K562 (cell line): ENCODE results near the gene P3H1. TPM values are rescaled to one million over a fixed set of nuclear protein-coding genes. Genes with fewer than 3 reads are reported as not detected.

ENCODE experiments used
- ATAC-seq: fragments of 200-7000 bp; cut with Tn5 transposase; 3 replicates; pipeline ENCODE4 v1.9.1; 2020; ENCODE audit warnings: moderate library complexity
- BruUV-seq: library from RNA; stranded (reverse); fragments of 400-500 nt; replicated peaks from 2 replicates; lab custom pipeline; 2021; lab: Mats Ljungman, UMichigan
- CTCF ChIA-PET: fragments of 300-600 bp; formaldehyde crosslinking; extraction: SDS; loops from one replicate; lab custom pipeline; 2021; ENCODE audit warnings: low intra/inter-chr PET ratio; lab: Yijun Ruan, JAX
- POLR2A ChIA-PET: fragments of 300-600, 350-650 bp; sonication (Branson Sonifier 250); formaldehyde crosslinking; extraction: SDS; loops from one replicate; lab custom pipeline; 2021; ENCODE audit warnings: antibody characterized with exemption, inconsistent platforms; lab: Yijun Ruan, JAX
- DNase-seq, 4 experiments: peaks; one replicate each; pipeline versions ENCODE4 v3.0.0 to v3.0.0-alpha.2; 2011 to 2018; ENCODE audit warnings: low spot score in 3 of 4, mixed read lengths in 3 of 4; ENCODE audit errors: extremely low read depth in 1 of 4
- FAIRE-seq: peaks from 2 replicates; lab custom pipeline; 2011; peaks lifted over from hg19 to GRCh38; lab: Jason Lieb, UNC
- H2AFZ ChIP-seq: 2 replicates; pipeline ENCODE4 v1.6.0; 2011; ENCODE audit warnings: low read depth, low read length, control low read depth, inconsistent platforms
- H3K27ac ChIP-seq: fragments of 200-600 bp; 3 replicates; pipeline ENCODE4 v1.8.0; 2011; ENCODE audit warnings: low read depth, mild to moderate bottlenecking, control low read depth, inconsistent platforms, low read length, moderate library complexity, mixed read lengths; ENCODE audit errors: extremely low read depth
- H3K27me3 ChIP-seq, 2 experiments: fragments of 300-600 bp in 1 of 2; 2 replicates in 1 of 2; 3 replicates in 1 of 2; pipeline versions ENCODE4 v1.6.0 to v1.8.0; 2011; ENCODE audit warnings: inconsistent platforms in 2 of 2, low read length in 2 of 2, mild to moderate bottlenecking in 1 of 2, mixed read lengths in 1 of 2, moderate library complexity in 1 of 2; ENCODE audit not compliant: control insufficient read depth in 2 of 2, insufficient read depth in 2 of 2
- H3K36me3 ChIP-seq: fragments of 300-600 bp; 3 replicates; pipeline ENCODE4 v1.8.0; 2011; ENCODE audit warnings: mild to moderate bottlenecking, low read length, inconsistent platforms; ENCODE audit not compliant: control insufficient read depth, insufficient read depth
- H3K4me1 ChIP-seq, 2 experiments: fragments of 200-600 bp in 1 of 2; replicated peaks in 1 of 2; 2 replicates in 1 of 2; 3 replicates in 1 of 2; pipeline versions ENCODE4 v1.5.1 to v1.8.0; 2011; ENCODE audit warnings: inconsistent platforms in 2 of 2, low read length in 2 of 2, mild to moderate bottlenecking in 1 of 2, mixed read lengths in 1 of 2, moderate library complexity in 1 of 2; ENCODE audit not compliant: control insufficient read depth in 2 of 2, insufficient read depth in 2 of 2
- H3K4me2 ChIP-seq: 2 replicates; pipeline ENCODE4 v1.6.1; 2011; ENCODE audit warnings: low read length, control low read depth, inconsistent platforms, mixed read lengths; ENCODE audit not compliant: insufficient read depth
- H3K4me3 ChIP-seq: fragments of 200-600 bp; sonication (generic), shearing (Covaris generic); 2 replicates; pipeline ENCODE4 v1.5.1; 2016; ENCODE audit warnings: control low read depth, inconsistent platforms
- H3K79me2 ChIP-seq: fragments of 200-600 bp; 3 replicates; pipeline ENCODE4 v1.8.0; 2011; ENCODE audit warnings: low read length, inconsistent platforms; ENCODE audit not compliant: control insufficient read depth, insufficient read depth
- H3K9ac ChIP-seq, 2 experiments: 2 replicates each; pipeline versions ENCODE4 v1.6.0 to v1.6.1; 2011; ENCODE audit warnings: low read depth in 2 of 2, low read length in 2 of 2, control low read depth in 1 of 2, inconsistent platforms in 1 of 2, mild to moderate bottlenecking in 1 of 2, mixed read lengths in 1 of 2; ENCODE audit not compliant: insufficient read depth in 1 of 2
- H3K9me1 ChIP-seq: one replicate; pipeline ENCODE4 v1.6.0; 2011; ENCODE audit warnings: inconsistent platforms, mild to moderate bottlenecking, low read length, moderate library complexity; ENCODE audit not compliant: control insufficient read depth, insufficient read depth
- H3K9me3 ChIP-seq: replicated peaks from 2 replicates; pipeline ENCODE4 v1.5.1; 2011; ENCODE audit warnings: low read depth, low read length, inconsistent platforms; ENCODE audit not compliant: control insufficient read depth, insufficient read depth
- H4K20me1 ChIP-seq: replicated peaks from 2 replicates; pipeline ENCODE4 v1.6.1; 2011; ENCODE audit warnings: low read length, inconsistent platforms, mixed read lengths; ENCODE audit not compliant: control insufficient read depth, insufficient read depth
- E2F8 ChIP-seq: fragments of 450-650 bp; IDR thresholded peaks from 2 replicates; pipeline ENCODE4 v1.7.1; 2018; ENCODE audit warnings: mild to moderate bottlenecking, low read depth; ENCODE audit not compliant: partially characterized antibody
- ESRRA ChIP-seq: fragments of 450-650 bp; IDR thresholded peaks from 2 replicates; pipeline ENCODE4 v1.6.1; 2014; ENCODE audit warnings: low read depth, mild to moderate bottlenecking, moderate library complexity, borderline replicate concordance
- GATA2 ChIP-seq: sonication (generic); formaldehyde crosslinking; IDR thresholded peaks from 2 replicates; pipeline ENCODE4 v1.4.0; 2020; ENCODE audit warnings: mild to moderate bottlenecking, missing genetic modification reagents
- GATAD2B ChIP-seq: fragments of 450-650 bp; IDR thresholded peaks from 2 replicates; pipeline ENCODE4 v1.6.1; 2017; ENCODE audit warnings: mild to moderate bottlenecking, borderline replicate concordance
- KLF16 ChIP-seq: IDR thresholded peaks from 2 replicates; pipeline ENCODE4 v1.6.1; 2016; ENCODE audit warnings: antibody characterized with exemption
- LARP7 ChIP-seq: fragments of 450-650 bp; IDR thresholded peaks from 2 replicates; pipeline ENCODE4 v1.6.1; 2016
- MAZ ChIP-seq, 2 experiments: fragments of 450-650 bp in 1 of 2; sonication (generic) in 1 of 2; formaldehyde crosslinking; IDR thresholded peaks in 1 of 2; conservative IDR thresholded peaks in 1 of 2; 2 replicates each; pipeline versions ENCODE4 v1.4.0 to v1.5.0; 2020; ENCODE audit warnings: mild to moderate bottlenecking in 1 of 2, missing genetic modification reagents in 1 of 2
- NFE2L1 ChIP-seq: fragments of 450-650 bp; IDR thresholded peaks from 2 replicates; pipeline ENCODE4 v1.6.1; 2016; ENCODE audit warnings: missing genetic modification characterization, low read depth, mild to moderate bottlenecking, missing compliant biosample characterization, moderate library complexity, borderline replicate concordance
- RAD21 ChIP-seq, 2 experiments: fragments of 250-450 bp in 1 of 2; fragments of 450-650 bp in 1 of 2; sonication (Bioruptor Pico) in 1 of 2; formaldehyde crosslinking in 1 of 2; IDR thresholded peaks in 1 of 2; conservative IDR thresholded peaks in 1 of 2; 2 replicates each; pipeline versions ENCODE4 v1.4.0 to v1.8.0; 2020 to 2022; ENCODE audit warnings: mild to moderate bottlenecking in 2 of 2, moderate library complexity in 1 of 2
- STAG1 ChIP-seq: sonication (generic); formaldehyde crosslinking; IDR thresholded peaks from 2 replicates; pipeline ENCODE4 v1.5.0; 2020; ENCODE audit warnings: missing genetic modification reagents, borderline replicate concordance
- TEAD2 ChIP-seq: fragments of 450-650 bp; IDR thresholded peaks from 2 replicates; pipeline ENCODE4 v1.6.1; 2016; ENCODE audit warnings: missing genetic modification characterization, control low read depth, missing compliant biosample characterization
- ZNF511 ChIP-seq: sonication (generic); formaldehyde crosslinking; IDR thresholded peaks from 2 replicates; pipeline ENCODE4 v1.8.0; 2022; ENCODE audit warnings: mild to moderate bottlenecking, missing genetic modification reagents
- in situ Hi-C: fragments of 300-500 bp; cut with MboI; formaldehyde crosslinking; loops from 4 replicates; pipeline ENCODE4 v1.15.0; 2018; ENCODE audit warnings: inconsistent platforms, mixed read lengths
- intact Hi-C: fragments of 100-400 bp; cut with micrococcal nuclease; formaldehyde crosslinking; loops from 2 replicates; pipeline ENCODE4 v1.14.2; 2022
- polyA plus RNA-seq, 8 experiments: library from polyadenylated mRNA; depleted of rRNA in 4 of 8; stranded (reverse) in 5 of 8; unstranded in 3 of 8; fragments of >200 nt; fragmentation: Nextera tagmentation in 2 of 8; fragmentation: Illumina TruSeq in 1 of 8; extraction: Ambion mirVana in 2 of 8; extraction: Trizol in 1 of 8; gene quantifications; 2 replicates each; pipeline versions ENCODE4 v1.2.1 to v1.2.3, GENCODE V29; 2011 to 2014; ENCODE audit warnings: inconsistent platforms in 1 of 8, missing spikeins in 1 of 8
- total RNA-seq, 7 experiments: library from RNA; depleted of rRNA in 6 of 7; stranded (reverse); fragments of >200 nt in 6 of 7; fragmentation: Illumina TruSeq in 2 of 7; extraction: Trizol in 2 of 7; gene quantifications; 2 replicates each; pipeline versions ENCODE4 v1.2.1 to v1.2.3, GENCODE V29; 2011 to 2021; ENCODE audit warnings: low replicate concordance in 1 of 7
- TF ChIP-seq, protein P1 (sequence below), 3 experiments: IDR thresholded peaks in 2 of 3; conservative IDR thresholded peaks in 1 of 3; 2 replicates each; pipeline ENCODE4 v1.5.1; 2011 to 2012; ENCODE audit warnings: low read length in 3 of 3, mild to moderate bottlenecking in 3 of 3, control low read depth in 2 of 3, improper control_type of control experiment in 1 of 3, inconsistent platforms in 1 of 3, low read depth in 1 of 3, mixed read lengths in 1 of 3, moderate library complexity in 1 of 3; ENCODE audit not compliant: insufficient read depth in 2 of 3
- TF ChIP-seq, protein P2 (sequence below): fragments of 450-650 bp; formaldehyde crosslinking; IDR thresholded peaks from 2 replicates; pipeline ENCODE4 v1.4.0; 2020; ENCODE audit warnings: mild to moderate bottlenecking, moderate library complexity

P3H1 gene
- total and polyA plus RNA-seq, 9 of the 15 experiments (the other 6 are each of a cell fraction or from before 2014, with no cell fraction given), result 1.7 to 81.7 (median 45.7) TPM

GRCh38 chr1:42777852-42778251, 11.0 kb upstream of the P3H1 start:
- CTCF ChIA-PET, result interaction anchor here (0.6 to 2.6 kb wide), 5 partner anchors 136 to 637 kb away, joined by 3 to 65 read pairs (median 3); no protein-coding TSS in a partner anchor
- Histone ChIP-seq H3K9ac (no peak overlapping the region), H3K79me2 (no peaks in the 10 kb centered on the region), H2AFZ (no peak overlapping the region), H3K9me3 (no peaks in the 10 kb centered on the region), H4K20me1 (no peaks in the 10 kb centered on the region), H3K4me1 (no peaks in the 10 kb centered on the region; a peak in 1 of 5 replicates), H3K4me2 (no peak overlapping the region), H3K36me3 (peaks cover 85% of the 10 kb centered on the region), H3K4me3 (no peak overlapping the region), H3K27ac (no peak overlapping the region), H3K9me1 (no peaks in the 10 kb centered on the region), H3K27me3 (no peaks in the 10 kb centered on the region)
- in situ Hi-C loops, result loop anchor here (5.0 kb wide), 1 partner anchor 294 kb away; no protein-coding TSS in a partner anchor
- POLR2A ChIA-PET, result interaction anchor here (0.5 to 5.2 kb wide), 6 partner anchors 11 to 449 kb away, joined by 3 to 27 read pairs (median 4); partner anchors contain the start of genes C1orf50 and P3H1
- intact Hi-C loops, result loop anchor here (1.0 to 2.0 kb wide), 2 partner anchors 135 to 295 kb away; no protein-coding TSS in a partner anchor
- peak; percentile 75 to 80 (median 76) for DNase-seq
- peak; percentile 94 for ATAC-seq
- BruUV-seq, result no TSS peak
- FAIRE-seq, result peak; percentile 89
- no peak for TF ChIP-seq ZNF511 (CRISPR knock-in tag)
- no peak for TF ChIP-seq LARP7
- no peak for TF ChIP-seq NFE2L1
- TF ChIP-seq ESRRA, result peak; percentile 30; the same call in 1 of the 2 replicates
- TF ChIP-seq, protein P1, sequence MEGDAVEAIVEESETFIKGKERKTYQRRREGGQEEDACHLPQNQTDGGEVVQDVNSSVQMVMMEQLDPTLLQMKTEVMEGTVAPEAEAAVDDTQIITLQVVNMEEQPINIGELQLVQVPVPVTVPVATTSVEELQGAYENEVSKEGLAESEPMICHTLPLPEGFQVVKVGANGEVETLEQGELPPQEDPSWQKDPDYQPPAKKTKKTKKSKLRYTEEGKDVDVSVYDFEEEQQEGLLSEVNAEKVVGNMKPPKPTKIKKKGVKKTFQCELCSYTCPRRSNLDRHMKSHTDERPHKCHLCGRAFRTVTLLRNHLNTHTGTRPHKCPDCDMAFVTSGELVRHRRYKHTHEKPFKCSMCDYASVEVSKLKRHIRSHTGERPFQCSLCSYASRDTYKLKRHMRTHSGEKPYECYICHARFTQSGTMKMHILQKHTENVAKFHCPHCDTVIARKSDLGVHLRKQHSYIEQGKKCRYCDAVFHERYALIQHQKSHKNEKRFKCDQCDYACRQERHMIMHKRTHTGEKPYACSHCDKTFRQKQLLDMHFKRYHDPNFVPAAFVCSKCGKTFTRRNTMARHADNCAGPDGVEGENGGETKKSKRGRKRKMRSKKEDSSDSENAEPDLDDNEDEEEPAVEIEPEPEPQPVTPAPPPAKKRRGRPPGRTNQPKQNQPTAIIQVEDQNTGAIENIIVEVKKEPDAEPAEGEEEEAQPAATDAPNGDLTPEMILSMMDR (IDR thresholded peaks at IDR 0.05 in 2 of 3, conservative IDR thresholded peaks at IDR 0.05 in 1 of 3; ENCODE audit: insufficient read depth in 2 of 3, low read depth in 1 of 3, low read length in 3 of 3), result peak; percentile 84 to 94 (median 94)
- no peak for TF ChIP-seq KLF16
- TF ChIP-seq TEAD2 (tag), result no peak
- TF ChIP-seq STAG1, result peak; percentile 82; the same call in 1 of the 2 replicates
- peak; percentile 92 to 97 for TF ChIP-seq RAD21 (CRISPR knock-in tag; conservative IDR thresholded peaks at IDR 0.05 in 1 of 2, IDR thresholded peaks at IDR 0.05 in 1 of 2)
- peak in 1 of 2 experiments; percentile 63; a peak in 2 of 4 replicates for TF ChIP-seq MAZ (CRISPR knock-in tag; conservative IDR thresholded peaks at IDR 0.05 in 1 of 2, IDR thresholded peaks at IDR 0.05 in 1 of 2)
- TF ChIP-seq GATA2 (CRISPR knock-in tag), result no peak
- TF ChIP-seq, protein P2, sequence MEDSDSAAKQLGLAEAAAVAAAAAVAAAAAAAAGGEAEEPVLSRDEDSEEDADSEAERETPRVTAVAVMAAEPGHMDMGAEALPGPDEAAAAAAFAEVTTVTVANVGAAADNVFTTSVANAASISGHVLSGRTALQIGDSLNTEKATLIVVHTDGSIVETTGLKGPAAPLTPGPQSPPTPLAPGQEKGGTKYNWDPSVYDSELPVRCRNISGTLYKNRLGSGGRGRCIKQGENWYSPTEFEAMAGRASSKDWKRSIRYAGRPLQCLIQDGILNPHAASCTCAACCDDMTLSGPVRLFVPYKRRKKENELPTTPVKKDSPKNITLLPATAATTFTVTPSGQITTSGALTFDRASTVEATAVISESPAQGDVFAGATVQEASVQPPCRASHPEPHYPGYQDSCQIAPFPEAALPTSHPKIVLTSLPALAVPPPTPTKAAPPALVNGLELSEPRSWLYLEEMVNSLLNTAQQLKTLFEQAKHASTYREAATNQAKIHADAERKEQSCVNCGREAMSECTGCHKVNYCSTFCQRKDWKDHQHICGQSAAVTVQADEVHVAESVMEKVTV (CRISPR knock-in tag), result peak; percentile 93
- peak; percentile 34 for TF ChIP-seq E2F8
- TF ChIP-seq GATAD2B, result no peak
